NCI-H774 (cell line): ENCODE data around the gene CTPS1.

Source experiments
- DNase-seq: peaks from one replicate; lab custom pipeline; 2025; lab: John Stamatoyannopoulos, UW

CTPS1 gene

DNA sequence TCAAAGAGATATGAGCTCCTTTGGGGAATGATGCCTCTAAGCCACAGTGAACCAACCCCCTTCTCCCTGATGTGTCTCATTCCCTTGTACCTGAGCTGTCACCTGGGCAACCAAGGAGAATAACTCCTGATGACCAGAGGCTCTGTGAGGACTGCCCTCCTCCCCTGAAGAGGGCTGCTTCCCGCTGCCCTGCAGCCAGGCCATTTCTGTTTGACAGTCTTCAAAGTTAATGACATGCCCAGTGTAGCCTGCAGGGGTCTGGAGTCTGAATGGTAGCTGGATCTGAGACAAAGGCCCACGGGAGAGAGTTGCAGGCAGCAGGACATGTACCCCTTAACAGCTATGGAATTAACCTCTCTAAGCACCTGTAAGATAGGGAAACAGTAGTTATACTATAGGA is 45.5 kb downstream of the CTPS1 start:
- DNase-seq = no peak

DNA sequence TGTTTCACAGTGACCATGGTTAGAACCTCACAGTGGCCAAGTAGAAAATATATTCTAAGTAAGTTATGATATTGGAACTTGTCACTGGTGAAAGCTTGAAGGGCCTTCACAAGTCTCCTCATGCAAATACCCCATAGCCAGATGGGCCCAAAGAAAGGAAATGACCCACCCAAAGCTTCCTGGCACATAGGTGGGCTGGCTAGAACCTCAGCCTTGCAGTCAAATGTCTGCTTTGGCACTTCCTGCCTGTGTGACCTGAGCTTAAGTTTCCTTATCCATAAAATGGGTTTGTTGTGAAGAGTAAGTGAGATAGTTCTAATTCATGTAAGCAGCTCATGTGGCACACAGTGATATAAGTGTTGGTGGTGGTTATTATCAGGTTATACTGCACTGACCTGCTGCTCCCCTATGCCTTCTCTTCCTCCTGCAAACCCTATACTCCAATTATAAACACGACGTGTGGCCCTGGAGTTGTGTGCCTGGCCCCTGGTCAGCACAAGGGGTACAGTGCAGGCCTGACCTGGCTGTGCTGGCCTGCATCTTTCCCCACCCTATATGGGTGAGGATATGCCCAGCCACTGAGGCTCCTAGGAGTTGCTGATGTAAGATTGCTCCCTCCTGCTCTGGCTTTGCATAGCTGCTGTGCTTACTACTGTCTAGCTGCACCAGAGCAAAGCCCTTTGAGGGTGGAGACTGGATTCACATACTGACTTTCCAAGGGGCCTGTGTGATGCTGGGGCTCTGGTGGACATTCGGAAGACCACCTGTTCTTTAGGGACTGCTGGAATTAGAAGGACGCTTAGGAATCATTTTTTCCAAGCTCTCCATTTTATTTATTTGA is 46.7 kb downstream of the CTPS1 start:
- DNase-seq = no peak

GRCh38 chr1:41028034-41028642 is 48.6 kb downstream of the CTPS1 start:
- no peak for DNase-seq

- no peak for DNase-seq
Measured at GRCh38 chr1:41030872-41031616, 51.5 kb downstream of the CTPS1 start.

- no peak for DNase-seq
Measured at GRCh38 chr1:41032147-41032546, 52.7 kb downstream of the CTPS1 start.

GRCh38 chr1:41033272-41033671 is 53.8 kb downstream of the CTPS1 start:
- no peak for DNase-seq

DNA sequence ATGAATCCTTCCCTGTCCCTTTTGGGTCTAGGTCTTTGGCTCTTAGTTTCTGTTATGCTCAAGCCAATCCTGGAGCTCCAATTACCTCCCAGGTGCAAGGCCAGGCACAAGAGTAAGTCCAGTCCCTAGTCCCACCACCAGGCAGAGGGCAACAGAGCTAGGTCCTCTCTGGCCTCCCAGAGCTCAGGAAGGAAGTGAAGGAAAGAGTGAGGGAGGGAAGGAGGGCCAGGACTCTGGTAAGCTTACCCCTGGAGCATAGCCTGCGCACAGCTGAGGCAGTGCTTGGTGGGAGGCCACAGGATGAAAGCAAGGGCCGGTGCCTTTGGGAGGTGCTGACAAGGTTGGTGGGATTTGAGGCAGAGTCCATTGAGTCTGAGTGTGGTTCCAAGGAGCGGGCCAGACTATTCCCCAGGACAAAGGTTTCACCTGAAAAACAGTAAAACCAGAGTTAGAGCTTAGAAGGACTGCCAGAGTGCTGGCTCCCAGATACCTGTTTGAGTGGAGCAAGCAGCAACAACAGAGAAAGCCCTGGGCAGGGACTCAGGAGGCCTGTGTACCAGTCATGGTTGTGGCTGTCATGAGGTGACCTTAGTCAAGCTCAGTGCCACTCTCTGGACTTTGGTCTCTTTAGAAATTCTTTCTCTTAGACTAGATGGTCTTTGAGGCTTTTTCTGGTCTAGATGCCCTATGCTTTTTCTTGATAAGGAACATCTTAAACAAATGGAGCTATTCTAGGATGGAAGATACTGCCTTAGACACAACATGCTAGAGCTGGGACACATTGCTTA is 57.8 kb downstream of the CTPS1 start:
- DNase-seq = no peak

DNA sequence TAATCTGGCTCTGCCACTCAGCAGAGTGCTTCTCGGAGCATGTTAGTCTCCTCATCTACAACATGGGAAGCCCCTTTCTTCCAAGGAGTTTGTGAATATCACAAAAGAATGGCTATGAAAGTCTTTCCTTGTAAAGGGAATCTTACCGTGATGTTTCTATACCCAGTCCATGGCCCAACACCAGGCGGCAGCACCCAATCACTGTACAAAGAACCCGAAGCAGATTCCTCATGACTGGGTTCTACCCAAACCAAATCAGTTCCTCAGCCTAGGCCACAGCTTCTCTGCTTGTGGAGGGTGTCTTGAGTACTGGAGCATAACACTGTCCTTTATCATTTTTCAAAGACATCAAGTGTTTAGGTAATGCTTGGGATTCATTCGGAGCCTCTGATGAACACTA is 58.6 kb downstream of the CTPS1 start:
- DNase-seq = no peak

DNA sequence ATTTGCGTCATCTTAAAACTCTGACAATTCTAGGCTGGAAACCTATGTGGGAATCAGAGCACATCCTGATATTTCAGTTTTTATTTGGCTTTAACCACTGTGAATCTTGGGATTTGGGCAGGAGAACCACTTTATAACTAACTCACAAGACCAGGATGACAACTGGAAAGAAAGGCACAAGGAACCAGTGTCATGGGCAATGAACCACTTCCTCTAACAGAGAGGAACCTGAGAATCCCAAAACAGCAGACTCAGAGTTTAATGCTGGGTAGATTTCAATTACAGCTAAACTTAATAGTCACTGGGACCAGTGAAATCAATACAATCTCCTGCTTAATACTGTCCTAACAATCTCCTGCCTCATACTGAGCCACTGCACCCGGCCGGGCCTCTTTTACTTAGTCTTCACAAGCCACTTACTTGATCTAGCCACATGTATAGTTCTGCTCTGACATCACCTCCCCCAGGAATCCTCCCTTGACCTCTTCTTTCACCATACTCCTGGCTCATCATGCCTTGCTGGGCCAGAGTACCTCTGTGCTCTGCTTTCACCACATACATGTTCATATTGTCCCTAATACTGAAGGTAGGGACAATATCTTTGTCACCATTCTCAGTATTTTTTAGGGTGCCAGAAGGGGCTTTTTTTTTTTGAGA is 62.2 kb downstream of the CTPS1 start:
- no peak for DNase-seq

- DNase-seq = no peak
Measured at GRCh38 chr1:41044187-41044586, 64.7 kb downstream of the CTPS1 start.

- no peak for DNase-seq
Measured at GRCh38 chr1:41045740-41046139, 66.2 kb downstream of the CTPS1 start.

GRCh38 chr1:41046347-41046775 is 66.9 kb downstream of the CTPS1 start:
- DNase-seq = no peak

- DNase-seq = no peak
Measured at GRCh38 chr1:41048540-41048939, 69.0 kb downstream of the CTPS1 start.

GRCh38 chr1:41051022-41051421 is 71.5 kb downstream of the CTPS1 start:
- no peak for DNase-seq

DNA sequence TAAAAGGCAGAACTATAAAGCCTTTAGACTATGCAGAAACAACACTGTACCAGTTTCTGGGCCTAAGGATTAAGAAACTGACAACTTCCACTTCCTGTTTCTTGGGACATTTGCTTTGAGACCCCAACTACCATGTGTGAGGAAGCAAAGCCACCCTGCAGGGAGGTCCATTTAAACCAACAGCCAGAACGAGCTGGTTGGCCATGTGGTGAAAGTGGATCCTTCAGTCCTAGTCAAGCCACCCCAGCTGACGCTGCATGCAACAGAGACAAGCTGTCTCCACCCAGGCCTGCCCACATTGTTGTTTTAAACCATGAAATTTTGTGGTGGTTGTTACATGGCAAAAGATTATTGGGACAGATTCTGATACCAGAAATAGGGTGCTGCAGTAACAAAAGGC is 73.8 kb downstream of the CTPS1 start:
- no peak for DNase-seq

DNA sequence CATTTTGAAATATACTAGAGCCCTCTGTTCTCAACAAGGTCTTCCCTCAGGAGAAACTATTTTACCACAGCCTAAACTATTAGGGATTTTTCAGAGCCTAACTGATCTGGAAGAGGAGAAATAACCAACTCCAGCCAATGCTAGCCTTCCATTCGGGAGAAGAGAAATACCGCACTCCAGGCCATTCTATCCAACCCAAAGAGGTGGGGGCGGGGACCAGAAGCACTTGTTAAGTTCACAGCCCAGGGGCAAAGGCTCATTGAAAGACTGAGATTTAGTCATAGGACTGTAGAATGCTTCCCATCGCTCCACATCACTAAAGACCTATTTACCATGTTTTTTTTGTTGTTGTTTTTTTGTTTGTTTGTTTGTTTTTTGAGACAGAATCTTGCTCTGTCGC is 77.4 kb downstream of the CTPS1 start:
- no peak for DNase-seq
